ENCODE data around the gene PAX1.

The PAX1 gene

DNA sequence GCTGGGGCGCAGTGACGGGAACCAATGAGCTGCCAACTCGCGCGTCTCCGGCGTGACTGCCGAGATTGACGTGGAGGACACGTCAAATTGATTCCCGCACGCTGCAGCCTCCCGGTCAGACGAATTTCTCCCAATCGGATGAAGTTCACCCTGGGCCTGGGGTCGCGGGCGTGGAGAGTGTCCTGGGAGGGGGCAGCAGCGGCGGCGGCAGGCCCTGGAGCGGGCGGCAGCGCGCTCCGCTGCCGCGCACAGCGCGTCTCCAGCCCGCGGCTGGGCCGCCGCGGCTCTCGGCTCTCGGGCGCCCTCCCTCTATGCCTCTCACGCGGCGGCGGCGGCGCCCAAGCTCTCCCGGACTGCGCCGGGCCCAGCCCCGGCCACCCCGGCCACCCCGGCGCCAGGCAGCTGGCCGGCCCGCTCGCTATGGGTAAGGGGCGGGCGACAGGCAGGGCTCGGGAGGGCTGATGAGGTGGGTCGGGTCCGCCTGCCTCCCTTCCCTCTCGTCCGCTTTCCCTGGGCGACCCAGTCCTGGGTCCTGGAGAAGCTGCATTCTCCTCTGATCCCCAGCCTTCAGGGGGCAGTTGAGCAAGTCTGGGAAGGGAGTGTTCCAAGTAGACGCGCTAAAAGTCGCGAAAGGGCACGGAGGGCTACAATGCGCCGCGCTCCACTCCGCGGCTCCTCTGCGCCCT is at the start of gene PAX1:
TSS of gene PAX1 (plus strand) at position 90 of the 686 bp plus-strand sequence. CDS start at position 139, 49 bp downstream.
- no peak for DNase-seq (ENCODE audit: low read depth, low spot score)
- no peak within 1 kb of the TSS for H3K27ac ChIP-seq

DNA sequence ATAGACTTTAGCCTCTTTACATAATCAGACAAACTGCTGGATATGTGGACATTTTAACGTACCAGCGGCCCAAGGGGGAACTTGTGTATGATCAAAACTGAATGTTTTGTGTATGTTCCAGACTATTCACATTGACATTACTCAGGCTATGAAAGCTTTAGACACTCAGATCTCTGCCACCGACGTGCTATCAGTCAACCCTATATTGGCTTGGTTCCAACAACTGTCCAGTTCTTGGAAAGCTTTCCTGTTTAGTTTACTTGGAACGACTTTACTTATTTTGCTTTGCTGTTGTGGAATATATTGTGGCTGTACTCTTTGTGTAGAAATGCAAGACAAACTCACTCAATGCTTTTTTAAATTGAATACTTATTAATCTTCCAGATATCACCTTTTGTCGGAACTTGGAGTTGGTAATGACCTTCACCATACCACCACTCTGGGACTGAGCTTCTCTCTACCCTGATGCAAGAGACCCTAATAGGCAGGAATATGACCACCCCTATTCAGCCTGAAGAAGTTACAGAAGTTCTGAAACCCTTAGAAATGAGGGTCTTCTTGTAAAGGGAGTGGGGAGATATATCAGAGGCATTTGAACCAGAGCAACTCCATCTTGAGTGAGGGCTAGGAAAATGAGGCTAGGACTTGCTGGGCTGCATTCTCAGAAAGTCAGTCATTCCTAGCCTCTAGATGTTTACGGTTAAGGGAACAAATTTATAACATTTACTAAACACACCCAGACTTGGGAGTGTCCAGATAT is 49.0 kb upstream of the PAX1 start:
- no peak overlapping the region for H3K27ac ChIP-seq
- no peak for DNase-seq (ENCODE audit: low read depth, low spot score)

DNA sequence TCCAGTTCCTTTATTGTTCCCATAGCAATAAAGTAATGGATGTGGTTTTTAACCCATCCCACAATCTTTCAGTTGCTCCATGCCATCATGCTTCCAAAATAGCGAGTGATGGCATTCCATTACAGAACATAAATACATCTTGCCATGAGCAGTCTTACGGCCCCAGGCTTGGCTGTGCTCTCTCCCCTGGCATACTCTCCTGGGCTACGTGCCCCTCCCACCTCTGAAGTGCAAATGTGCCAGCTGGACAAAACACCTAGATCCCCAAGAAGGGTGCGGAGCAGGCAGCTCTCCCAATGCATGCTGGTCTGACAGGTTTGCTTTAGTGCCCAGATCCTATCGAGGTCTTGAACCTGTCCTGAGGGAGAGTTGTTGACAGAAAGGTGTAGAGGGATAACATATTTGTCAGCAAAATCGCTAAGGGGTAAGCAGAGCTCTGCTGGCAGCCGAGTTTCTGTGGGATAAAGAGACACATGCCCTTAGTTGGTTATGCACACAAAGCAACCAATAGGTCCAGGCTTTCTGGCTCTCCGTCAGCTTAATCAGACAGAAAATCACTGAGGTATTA is 43.9 kb upstream of the PAX1 start:
- no peak for DNase-seq (ENCODE audit: low read depth, low spot score)

DNA sequence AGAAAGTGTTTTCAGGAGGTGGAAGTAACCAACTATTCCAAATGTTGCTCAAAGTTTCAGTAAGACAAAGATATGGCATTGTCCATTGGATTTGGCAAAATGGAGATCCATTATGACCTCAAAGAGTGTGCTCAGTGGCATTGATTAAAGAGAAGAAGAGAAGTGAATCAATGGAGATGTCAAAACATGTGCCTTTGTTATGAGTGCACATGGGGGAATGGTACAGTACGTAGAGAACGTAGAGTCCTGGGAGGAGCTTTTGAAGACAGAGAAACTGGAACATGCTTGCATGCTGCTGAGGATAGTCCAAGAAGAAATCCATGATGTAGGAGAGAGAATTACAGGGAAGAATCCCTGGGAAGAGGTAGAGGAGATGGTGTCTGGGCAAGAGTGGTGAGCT is 42.0 kb upstream of the PAX1 start:
- no peak for DNase-seq (ENCODE audit: low read depth, low spot score)
- H3K27ac ChIP-seq: no peak overlapping the region

More for the DNA sequence above, 43.9 kb upstream of the PAX1 start:
- H3K27ac ChIP-seq: no peak overlapping the region

DNA sequence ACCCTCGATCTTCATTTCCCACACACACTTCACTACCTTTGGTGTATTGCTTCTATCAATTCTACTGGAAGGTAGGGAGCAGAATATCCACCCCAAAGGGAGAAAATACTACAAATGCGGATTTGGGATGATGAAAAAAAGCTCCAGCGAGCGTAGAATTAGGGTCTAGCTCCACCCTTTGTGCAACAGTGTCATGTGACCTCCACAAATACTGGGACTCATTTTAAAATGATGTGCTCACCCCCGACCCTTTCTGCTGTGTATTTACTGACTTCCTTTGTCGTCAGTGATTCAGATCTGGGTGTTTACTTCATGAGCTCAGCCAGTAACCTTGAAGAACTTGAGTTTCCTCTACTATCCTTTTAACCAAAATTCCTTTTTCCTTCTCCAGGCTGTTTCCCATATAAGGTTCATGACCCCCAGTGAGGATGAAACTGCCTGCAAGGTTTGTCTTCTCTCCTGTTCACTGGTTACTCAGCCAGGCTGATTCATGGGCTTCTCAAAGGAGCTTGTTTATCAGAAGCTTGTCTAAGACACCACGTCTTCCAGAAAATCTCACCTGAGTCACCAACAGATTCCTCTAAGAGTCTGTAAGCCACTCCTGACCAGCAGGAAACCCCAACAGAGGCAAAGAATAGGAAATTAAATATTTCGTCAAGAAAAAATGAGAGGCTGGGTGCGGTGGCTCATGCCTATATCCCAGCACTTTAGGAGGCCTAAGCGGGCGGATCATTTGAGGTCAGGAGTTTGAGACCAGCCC is 39.6 kb upstream of the PAX1 start:
- peak; percentile 31 for DNase-seq (ENCODE audit: low read depth, low spot score)

DNA sequence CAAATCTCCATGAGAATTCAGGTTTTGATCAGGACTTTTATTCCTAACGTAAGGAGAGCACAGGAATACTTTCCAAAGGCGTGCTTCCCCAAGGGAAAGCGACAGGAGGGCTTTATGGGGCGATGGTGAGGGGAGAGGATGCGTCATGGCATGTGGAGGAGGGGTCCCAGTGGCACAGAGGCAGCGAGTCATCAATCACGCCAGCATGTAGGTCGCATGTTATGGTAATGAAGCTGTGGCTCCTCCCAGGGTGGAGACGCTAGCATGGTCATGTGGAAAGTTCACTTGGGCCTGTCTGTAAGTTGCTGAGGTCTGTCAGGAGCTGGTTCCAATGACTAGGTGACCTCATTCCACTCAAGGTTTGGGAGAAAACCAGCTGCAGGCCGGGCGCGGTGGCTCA is 35.3 kb upstream of the PAX1 start:
- no peak overlapping the region for H3K27ac ChIP-seq
- DNase-seq (ENCODE audit: low read depth, low spot score): no peak

More for the DNA sequence above, 39.6 kb upstream of the PAX1 start:
- peak overlapping the region; percentile 34 for H3K27ac ChIP-seq

DNA sequence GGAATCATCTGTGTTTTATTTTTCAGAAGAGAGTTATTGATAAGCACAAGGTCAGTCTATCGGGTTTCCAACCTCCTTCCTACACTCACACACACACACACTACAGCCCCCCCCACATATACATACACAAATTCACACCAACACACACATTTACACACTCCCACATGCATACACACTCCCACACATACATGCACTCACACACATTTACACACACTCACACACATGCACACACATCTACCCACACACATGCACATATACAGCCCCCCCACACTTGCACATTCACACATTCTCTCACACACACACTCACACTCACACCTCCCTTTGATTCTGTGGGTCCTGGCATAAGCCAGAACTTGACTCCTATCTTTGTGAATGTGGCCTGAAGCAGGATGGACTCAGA is 34.5 kb upstream of the PAX1 start:
- no peak for DNase-seq (ENCODE audit: low read depth, low spot score)
- no peak overlapping the region for H3K27ac ChIP-seq

DNA sequence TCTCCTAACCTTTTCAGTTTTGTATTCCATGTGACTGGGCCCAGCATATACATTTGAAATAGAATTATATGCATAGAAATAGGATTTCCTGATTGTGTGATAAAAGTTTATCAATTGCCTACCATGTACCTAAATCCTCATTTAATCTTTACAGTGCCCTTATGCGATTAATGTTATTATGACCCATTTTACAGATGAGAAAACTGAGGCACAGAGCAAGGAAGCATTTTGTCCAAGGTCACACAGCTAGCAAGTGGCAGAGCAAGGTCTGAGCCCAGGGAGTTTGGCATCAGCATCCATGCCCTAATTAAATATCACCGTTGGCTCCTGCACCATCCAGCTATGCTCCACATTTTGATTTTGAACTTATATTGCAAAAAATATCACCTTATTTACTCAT is 28.2 kb upstream of the PAX1 start:
- H3K27ac ChIP-seq: no peak overlapping the region
- DNase-seq (ENCODE audit: low read depth, low spot score): no peak

DNA sequence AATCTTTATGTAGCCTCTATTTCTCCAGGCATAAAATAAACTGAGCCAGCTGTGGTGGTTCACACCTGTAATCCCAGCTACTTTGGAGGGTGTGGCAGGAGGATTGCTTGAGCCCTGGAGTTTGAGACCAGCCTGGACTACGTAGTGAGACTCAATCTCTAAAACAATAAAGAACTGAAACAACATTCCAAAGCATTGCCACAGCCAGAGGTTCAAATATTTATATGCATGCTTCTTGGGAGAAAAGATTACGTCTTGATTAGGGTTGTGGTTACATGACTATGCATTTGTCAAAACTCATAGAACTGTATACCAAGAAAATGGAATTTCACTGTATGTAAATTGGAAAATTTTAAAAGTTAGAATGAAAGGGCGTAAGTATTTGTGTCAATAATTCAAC is 27.7 kb upstream of the PAX1 start:
- H3K27ac ChIP-seq: no peak overlapping the region
- no peak for DNase-seq (ENCODE audit: low read depth, low spot score)

DNA sequence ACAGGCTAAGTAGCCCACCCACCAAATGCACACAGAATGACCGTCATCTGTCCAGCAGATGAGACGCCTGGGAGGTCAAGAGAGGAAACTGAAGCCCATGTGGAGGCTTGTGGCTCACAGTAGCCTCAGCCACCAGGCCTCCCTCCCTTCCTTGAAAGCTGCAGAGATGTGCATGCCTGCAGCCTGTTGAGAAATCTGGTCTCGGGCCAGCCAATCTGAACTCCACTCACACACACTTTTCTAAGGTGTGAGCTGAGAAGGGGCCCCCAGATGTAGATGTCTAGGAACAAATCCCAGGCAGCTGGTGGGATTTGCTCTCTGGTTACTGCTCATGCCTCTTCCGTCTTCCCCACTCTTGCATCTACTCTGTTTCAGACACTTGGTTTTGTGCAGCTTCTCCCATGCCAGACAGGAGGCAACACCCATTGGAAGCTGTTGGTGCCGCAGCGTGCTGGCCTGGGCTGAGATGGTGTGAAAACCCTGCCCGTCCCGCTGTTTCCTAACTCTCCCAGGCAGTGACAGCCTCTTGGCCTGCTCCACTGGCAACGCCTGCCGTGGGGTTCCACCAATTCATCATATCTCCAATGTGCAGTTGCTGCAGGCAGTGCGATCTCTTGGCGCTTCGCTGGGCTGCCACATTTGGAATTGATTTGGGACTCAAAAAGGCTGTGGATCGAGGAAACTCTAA is 24.1 kb upstream of the PAX1 start:
- DNase-seq (ENCODE audit: low read depth, low spot score): no peak
- no peak overlapping the region for H3K27ac ChIP-seq

DNA sequence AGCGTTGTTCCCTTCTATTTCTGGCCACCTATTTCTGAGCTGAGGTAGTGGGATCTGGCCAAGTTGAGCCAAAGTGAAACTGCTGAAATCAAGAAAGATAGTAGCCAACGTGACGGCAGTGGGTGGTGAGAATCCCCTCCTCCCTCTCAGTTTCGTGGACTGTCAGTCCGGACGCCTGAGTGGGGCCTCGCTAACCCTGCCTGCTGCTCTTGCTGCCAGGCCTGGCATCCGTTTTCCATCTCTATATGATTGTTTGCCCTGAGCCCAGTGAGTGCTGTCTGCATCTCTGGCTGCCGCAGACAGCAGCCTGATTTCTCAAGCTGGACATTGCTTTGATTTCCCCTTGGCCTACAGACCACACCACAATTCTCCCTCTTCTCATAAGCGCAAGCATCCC is 23.5 kb upstream of the PAX1 start:
- H3K27ac ChIP-seq: no peak overlapping the region
- DNase-seq (ENCODE audit: low read depth, low spot score): no peak

DNA sequence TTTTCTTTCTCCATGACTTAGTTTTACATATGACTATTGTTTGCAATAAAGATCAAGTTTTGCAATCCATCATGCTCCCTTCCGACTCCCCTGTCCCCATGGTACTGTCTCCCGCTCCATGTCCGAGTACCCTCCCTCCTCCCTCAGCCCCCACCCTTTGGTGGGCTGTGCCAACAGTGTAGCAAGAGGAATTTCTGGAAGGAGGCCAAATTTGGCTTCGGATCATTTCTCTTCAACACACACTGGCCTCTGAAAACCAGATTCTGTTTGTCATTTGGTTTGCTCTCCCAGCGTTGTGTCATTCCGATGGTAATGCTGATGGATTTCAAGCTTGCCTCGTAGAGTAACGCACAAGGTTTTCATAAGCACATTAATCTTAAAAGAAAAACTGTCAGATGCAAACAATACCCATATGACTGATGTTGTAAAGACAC is 22.9 kb upstream of the PAX1 start:
- H3K27ac ChIP-seq: no peak overlapping the region
- DNase-seq (ENCODE audit: low read depth, low spot score): no peak

DNA sequence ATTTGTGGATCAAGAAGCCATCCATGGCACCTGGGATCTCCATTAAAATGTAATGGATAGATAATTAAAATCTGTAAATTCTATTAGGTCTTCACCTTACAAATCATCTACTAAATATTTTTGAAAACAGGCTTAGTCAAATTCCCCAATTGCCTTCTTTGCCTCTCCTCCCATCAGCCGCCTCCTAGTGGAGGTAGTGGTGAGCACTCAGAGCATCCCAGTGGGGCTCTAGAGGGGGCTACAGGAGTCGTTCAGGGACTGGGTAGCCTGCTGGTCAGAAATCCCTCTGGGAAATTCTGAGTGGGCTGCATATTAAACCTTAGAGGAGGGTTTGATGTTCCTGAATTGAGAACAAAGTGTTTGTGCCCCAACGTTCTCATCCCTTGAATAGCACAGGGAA is 20.8 kb upstream of the PAX1 start:
- DNase-seq (ENCODE audit: low read depth, low spot score): no peak
- no peak overlapping the region for H3K27ac ChIP-seq

DNA sequence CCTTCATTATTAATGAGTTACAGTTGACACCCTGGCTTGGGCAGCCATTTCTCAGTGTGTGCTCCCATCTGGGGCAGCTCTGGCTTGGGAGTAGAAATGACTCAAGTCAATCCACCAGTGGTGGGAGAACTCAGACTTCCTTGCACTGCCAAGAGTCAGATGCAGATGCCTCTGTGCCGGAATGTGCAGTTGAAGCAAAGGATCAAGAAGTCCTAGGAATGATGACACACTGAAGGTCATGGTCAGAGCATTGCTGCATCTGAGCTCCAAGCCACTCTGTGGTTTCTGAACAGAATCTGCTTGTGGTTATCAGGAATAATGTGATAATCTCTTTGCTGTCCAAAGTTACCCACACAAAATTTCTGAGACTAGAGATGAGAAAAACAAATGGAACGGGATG is 19.5 kb upstream of the PAX1 start:
- no peak for DNase-seq (ENCODE audit: low read depth, low spot score)
- no peak overlapping the region for H3K27ac ChIP-seq

DNA sequence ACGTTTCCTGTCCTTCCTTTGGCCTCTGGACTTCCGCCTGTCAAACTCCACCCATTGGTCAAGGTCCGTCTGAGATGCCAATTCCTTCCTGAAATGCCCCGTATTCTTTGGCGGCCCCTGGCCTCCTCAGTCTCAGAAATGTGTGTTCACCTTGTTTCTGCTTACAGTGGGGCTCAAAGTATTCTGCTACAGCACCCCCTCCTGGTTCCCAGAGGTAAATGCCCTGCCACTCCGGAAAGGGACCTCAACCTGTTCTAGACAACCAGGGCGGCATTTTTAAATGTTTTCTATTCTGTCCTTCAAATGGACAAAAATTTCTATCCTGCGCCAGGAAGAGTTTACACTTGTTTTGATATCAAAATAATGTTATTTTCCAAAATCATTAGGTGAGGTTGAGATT is 12.1 kb upstream of the PAX1 start:
- H3K27ac ChIP-seq: no peak overlapping the region
- no peak for DNase-seq (ENCODE audit: low read depth, low spot score)

DNA sequence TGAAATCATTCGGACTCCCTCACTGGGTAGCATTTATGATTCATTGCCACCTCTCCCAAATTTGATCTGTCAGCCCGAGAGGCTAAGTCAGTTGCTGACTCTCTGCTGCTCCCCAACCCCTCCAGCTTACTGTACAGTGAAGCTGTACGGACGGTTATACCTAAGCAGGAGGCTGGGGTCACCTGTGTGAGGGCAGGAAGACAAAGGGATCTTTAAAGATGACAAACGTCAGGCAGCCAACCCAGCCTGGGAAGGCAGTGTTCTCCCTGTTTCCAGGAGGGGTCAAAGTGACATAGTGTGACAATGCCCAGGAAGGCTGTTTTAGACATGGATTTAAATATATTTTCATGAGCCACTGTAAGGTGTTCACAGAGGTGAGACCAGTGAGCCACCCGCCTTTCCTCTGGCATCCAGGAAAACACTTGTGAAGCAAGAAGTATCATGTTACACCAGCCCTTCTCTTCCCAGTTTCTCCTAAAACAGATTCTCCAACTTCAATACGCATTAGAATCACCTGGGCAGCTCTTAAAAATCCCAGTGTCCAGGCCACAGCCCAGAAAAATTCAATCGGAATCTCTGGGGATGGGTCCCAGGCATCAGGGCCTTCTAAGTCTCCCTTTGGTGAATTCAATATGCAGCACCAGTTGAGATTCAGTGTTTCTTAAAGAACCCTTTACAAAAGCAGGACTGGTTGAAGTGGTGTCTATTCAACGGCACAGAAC is 6.8 kb upstream of the PAX1 start:
- H3K27ac ChIP-seq: no peak overlapping the region
- DNase-seq (ENCODE audit: low read depth, low spot score): no peak

DNA sequence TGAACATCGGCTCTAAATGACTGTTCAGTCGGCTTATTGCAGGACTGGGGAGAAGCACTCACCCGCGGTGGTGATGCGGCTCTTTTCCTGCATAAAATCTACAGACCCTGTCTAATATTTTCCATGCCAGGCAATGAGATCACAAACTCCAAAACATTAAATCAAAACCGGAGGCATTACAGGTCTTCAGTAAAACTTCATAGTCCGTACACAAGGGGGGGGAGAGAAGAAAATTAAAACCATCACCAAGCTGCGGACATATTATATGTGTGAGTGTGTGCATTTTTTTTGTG is 6.3 kb upstream of the PAX1 start:
- DNase-seq (ENCODE audit: low read depth, low spot score): no peak
- H3K27ac ChIP-seq: no peak overlapping the region

DNA sequence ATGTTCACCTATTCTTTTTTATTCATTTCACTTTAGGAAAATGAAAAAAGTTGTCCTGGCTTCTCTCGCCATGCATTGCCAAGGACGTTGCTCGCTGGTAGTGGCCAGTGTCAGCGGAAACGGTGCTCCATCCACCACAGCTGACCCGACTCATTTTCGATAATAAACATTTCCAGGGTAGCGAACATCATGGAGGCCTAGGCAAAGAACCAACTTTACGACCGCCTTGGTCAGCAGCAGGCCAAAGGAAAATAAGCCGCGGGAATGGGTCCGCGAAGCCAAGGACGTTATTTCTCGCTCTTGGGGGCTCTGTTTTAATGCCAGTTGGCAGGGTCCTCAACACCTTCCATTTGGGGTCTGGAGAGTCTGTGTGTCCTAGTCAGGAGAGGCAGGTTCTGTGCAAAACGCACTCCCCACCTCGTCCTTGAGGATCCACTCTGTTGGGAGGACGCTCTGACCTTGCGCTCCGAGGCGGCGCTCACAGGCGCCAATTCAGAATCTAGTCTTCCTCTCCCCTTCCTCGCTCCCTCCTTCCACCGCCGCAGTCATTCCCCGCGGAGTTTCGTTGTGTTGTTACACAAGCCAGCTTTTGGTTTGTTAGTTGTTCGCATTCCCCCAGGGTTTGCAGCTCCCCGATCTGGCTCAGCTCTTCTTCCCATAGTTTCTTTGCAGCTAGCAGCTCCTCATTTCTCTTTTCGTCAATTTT is 4.1 kb upstream of the PAX1 start:
- no peak for DNase-seq (ENCODE audit: low read depth, low spot score)
- H3K27ac ChIP-seq: no peak overlapping the region

DNA sequence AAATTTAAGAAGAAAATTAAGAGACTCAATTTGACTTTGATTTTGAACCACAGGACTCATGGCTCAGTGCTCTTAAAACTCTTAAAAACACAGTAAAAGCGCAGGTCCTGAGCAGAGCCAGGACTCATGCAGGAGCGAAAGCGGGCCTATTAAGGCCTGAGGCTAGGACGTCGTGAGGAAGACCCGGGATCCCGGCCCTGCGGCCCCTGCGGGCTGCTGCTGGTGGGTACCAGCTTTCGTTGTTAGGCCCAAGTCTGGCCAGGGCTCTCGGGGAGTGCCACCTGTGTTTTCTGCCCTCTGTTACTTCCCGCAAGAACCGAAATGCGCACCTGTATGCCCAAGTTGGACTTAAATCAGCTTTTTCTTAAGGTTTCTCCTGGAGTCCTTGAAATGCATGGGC is 3.4 kb upstream of the PAX1 start:
- H3K27ac ChIP-seq: no peak overlapping the region
- no peak for DNase-seq (ENCODE audit: low read depth, low spot score)

All from epithelial cell of prostate (primary cell).